Hepatocyte (in vitro differentiated cells): ENCODE data around the gene GPR39. TPM values are rescaled to one million over a fixed set of nuclear protein-coding genes. Genes with fewer than 3 reads are reported as not detected.

ENCODE experiments used
- DNase-seq: peaks from one replicate; pipeline ENCODE4 v3.0.0-alpha.2; 2016; ENCODE audit warnings: low spot score
- H2AFZ ChIP-seq: fragments of 200-600 bp; sonication (generic); 2 replicates; pipeline ENCODE4 v1.6.0; 2016; ENCODE audit warnings: antibody characterized with exemption, mild to moderate bottlenecking
- H3K27ac ChIP-seq: fragments of 200-600 bp; sonication (generic); 2 replicates; pipeline ENCODE4 v1.5.1; 2016; ENCODE audit warnings: mild to moderate bottlenecking
- H3K27me3 ChIP-seq: fragments of 200-600 bp; sonication (generic); 2 replicates; pipeline ENCODE4 v1.6.1; 2016
- H3K36me3 ChIP-seq: fragments of 200-600 bp; sonication (generic); replicated peaks from 2 replicates; pipeline ENCODE4 v1.5.1; 2016; ENCODE audit warnings: low read depth; ENCODE audit not compliant: insufficient read depth
- H3K4me1 ChIP-seq: fragments of 200-600 bp; sonication (generic); 2 replicates; pipeline ENCODE4 v1.5.1; 2016; ENCODE audit warnings: mild to moderate bottlenecking, moderate library complexity; ENCODE audit not compliant: insufficient read depth
- H3K4me2 ChIP-seq: fragments of 200-600 bp; sonication (generic); 2 replicates; pipeline ENCODE4 v1.6.0; 2016
- H3K4me3 ChIP-seq: fragments of 200-600 bp; sonication (generic); 2 replicates; pipeline ENCODE4 v1.5.1; 2016; ENCODE audit warnings: mild to moderate bottlenecking
- H3K79me2 ChIP-seq: fragments of 200-600 bp; sonication (generic); 2 replicates; pipeline ENCODE4 v1.6.0; 2017; ENCODE audit warnings: mild to moderate bottlenecking
- H3K9me2 ChIP-seq: fragments of 200-600 bp; sonication (generic); replicated peaks from 2 replicates; pipeline ENCODE4 v1.6.0; 2017; ENCODE audit warnings: mild to moderate bottlenecking; ENCODE audit not compliant: insufficient read depth
- H3K9me3 ChIP-seq: fragments of 200-600 bp; sonication (generic); 2 replicates; pipeline ENCODE4 v1.5.1; 2016; ENCODE audit warnings: low read depth, mild to moderate bottlenecking
- H4K20me1 ChIP-seq: fragments of 200-600 bp; sonication (generic); 2 replicates; pipeline ENCODE4 v1.6.0; 2016; ENCODE audit warnings: mild to moderate bottlenecking; ENCODE audit not compliant: insufficient read depth, poor library complexity, severe bottlenecking
- EZH2 ChIP-seq: fragments of 200-600 bp; sonication (generic); IDR thresholded peaks from 2 replicates; pipeline ENCODE4 v1.6.1; 2016; ENCODE audit warnings: antibody characterized with exemption, mild to moderate bottlenecking, borderline replicate concordance
- EZH2phosphoT487 ChIP-seq: fragments of 200-600 bp; sonication (generic); IDR thresholded peaks from one replicate; pipeline ENCODE4 v1.6.1; 2018; ENCODE audit warnings: antibody characterized with exemption, mild to moderate bottlenecking, low read depth, moderate library complexity; ENCODE audit not compliant: unreplicated experiment, severe bottlenecking
- WGBS: methylation state at CpG from one replicate; pipeline ENCODE4 v1.1.6; 2016; ENCODE audit warnings: low lambda C conversion rate; ENCODE audit errors: missing lambda C conversion rate; 5-methylcytosine and 5-hydroxymethylcytosine counted together
- polyA plus RNA-seq: library from polyadenylated mRNA; unstranded; fragments of >200 nt; fragmentation: Nextera tagmentation; extraction: Ambion mirVana; gene quantifications from 2 replicates; pipeline ENCODE4 v1.2.1, GENCODE V29; 2016
- total RNA-seq: library from RNA; depleted of rRNA; stranded (reverse); fragments of >200 nt; gene quantifications from 2 replicates; pipeline ENCODE4 v1.2.3, GENCODE V29; 2014
- TF ChIP-seq, protein P1 (sequence below): fragments of 200-600 bp; sonication (generic); IDR thresholded peaks from 2 replicates; pipeline ENCODE4 v1.5.1; 2016; ENCODE audit warnings: antibody characterized with exemption, mild to moderate bottlenecking; ENCODE audit not compliant: poor library complexity

Gene GPR39
- total and polyA plus RNA-seq, 2 experiments from 2014 or later: 11.1 to 14.5 TPM

DNA sequence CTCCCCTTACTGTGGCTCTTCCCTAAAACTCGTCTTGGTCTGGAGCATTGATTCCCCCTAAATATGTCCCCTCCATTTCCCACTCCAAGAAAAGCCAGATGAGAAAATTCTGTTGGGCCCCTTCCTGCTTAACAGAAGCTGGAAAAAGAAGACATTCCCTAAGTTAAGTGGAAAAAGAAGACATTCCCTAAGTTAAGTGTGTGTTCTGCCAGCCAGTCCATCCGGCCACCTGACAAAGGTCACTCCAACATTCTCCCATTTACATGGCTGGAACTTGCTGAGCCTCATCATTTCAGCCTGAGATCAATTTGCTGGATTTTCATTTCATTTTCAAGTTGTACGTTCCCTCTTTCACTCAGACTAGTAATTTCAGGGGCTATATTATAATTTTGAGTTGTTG is 201.4 kb downstream of the GPR39 start:
- Histone ChIP-seq H3K4me3 (no peak overlapping the region), H3K27ac (no peak overlapping the region), H3K27me3 (no peaks in the 10 kb centered on the region), H3K36me3 (no peaks in the 10 kb centered on the region), H3K9me3 (no peaks in the 10 kb centered on the region), H3K4me1 (no peaks in the 10 kb centered on the region), H3K9me2 (no peaks in the 10 kb centered on the region), H3K79me2 (peaks cover 3% of the 10 kb centered on the region), H3K4me2 (no peak overlapping the region), H4K20me1 (no peaks in the 10 kb centered on the region), H2AFZ (no peak overlapping the region)
- 68% methylated on average over 3 of the region's 3 CpGs for WGBS
- TF ChIP-seq, protein P1, sequence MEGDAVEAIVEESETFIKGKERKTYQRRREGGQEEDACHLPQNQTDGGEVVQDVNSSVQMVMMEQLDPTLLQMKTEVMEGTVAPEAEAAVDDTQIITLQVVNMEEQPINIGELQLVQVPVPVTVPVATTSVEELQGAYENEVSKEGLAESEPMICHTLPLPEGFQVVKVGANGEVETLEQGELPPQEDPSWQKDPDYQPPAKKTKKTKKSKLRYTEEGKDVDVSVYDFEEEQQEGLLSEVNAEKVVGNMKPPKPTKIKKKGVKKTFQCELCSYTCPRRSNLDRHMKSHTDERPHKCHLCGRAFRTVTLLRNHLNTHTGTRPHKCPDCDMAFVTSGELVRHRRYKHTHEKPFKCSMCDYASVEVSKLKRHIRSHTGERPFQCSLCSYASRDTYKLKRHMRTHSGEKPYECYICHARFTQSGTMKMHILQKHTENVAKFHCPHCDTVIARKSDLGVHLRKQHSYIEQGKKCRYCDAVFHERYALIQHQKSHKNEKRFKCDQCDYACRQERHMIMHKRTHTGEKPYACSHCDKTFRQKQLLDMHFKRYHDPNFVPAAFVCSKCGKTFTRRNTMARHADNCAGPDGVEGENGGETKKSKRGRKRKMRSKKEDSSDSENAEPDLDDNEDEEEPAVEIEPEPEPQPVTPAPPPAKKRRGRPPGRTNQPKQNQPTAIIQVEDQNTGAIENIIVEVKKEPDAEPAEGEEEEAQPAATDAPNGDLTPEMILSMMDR: no peak
- TF ChIP-seq EZH2 (no peak), EZH2phosphoT487 (no peak)
- DNase-seq: no peak

DNA sequence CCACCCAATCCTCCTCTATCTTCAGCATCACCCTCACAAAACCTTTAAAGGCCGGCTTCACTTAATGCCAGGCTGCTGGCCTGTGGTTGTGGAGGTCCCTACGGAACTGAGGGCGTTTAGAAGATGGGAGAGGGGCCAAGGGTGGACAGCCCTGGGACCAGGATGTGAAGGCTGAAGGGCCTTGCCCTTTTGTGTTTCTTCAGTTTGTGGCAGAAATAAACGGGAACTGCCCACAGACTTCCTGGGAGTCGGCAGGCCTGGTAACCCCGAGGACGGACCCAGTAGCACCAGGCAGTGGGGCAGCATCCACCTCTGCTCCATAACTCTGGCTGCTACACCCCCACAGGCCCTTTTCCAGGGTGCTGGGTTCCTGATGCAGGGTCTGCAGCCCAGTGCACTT is 202.1 kb downstream of the GPR39 start:
- Histone ChIP-seq H3K4me3 (no peak overlapping the region), H3K36me3 (no peaks in the 10 kb centered on the region), H3K79me2 (peaks cover 3% of the 10 kb centered on the region), H2AFZ (no peak overlapping the region), H4K20me1 (no peaks in the 10 kb centered on the region), H3K9me3 (no peaks in the 10 kb centered on the region), H3K4me1 (no peaks in the 10 kb centered on the region), H3K27me3 (no peaks in the 10 kb centered on the region), H3K27ac (no peak overlapping the region), H3K9me2 (no peaks in the 10 kb centered on the region), H3K4me2 (no peak overlapping the region)
- DNase-seq: no peak
- WGBS: 88% methylated on average over 7 of the region's 7 CpGs
- TF ChIP-seq EZH2phosphoT487: no peak
- TF ChIP-seq, protein P1: no peak
- no peak for TF ChIP-seq EZH2

DNA sequence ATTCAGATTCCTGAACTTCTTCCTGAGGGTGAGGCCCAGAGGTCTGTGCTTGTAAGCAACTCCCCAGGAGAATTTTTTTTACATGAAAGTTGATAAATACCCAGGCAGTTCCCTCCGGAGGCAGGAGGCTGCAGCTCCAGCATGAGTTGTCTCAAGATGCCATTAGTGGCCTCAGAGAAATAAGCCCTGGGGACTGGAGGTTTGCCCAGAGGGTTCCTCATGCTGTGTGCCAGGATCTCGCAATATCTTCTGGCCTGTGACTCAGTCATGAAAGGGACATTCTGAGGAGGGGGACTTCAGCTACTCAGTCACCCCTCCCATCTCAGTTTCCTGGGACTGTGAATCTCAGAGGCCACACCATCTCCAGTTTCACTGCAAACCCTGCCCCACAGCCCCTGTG is 203.5 kb downstream of the GPR39 start:
- no peak for DNase-seq
- Histone ChIP-seq H3K36me3 (no peaks in the 10 kb centered on the region), H3K27me3 (no peaks in the 10 kb centered on the region), H3K9me2 (no peaks in the 10 kb centered on the region), H2AFZ (no peak overlapping the region), H3K9me3 (no peaks in the 10 kb centered on the region), H3K4me2 (no peak overlapping the region), H3K4me3 (no peak overlapping the region), H3K27ac (no peak overlapping the region), H3K4me1 (no peaks in the 10 kb centered on the region), H4K20me1 (no peaks in the 10 kb centered on the region), H3K79me2 (peaks cover 3% of the 10 kb centered on the region)
- TF ChIP-seq EZH2 (no peak), EZH2phosphoT487 (no peak)
- TF ChIP-seq, protein P1: no peak
- 67% methylated on average over 2 of the region's 2 CpGs for WGBS
